K562 (cell line): ENCODE results near the gene CS. TPM values are rescaled to one million over a fixed set of nuclear protein-coding genes. Genes with fewer than 3 reads are reported as not detected.

Experiments
- BHLHE40 ChIP-seq: IDR thresholded peaks from 2 replicates; pipeline ENCODE4 v1.6.1; 2011; ENCODE audit warnings: low read length, improper control_type of control experiment
- CBX1 ChIP-seq: sonication (generic); IDR thresholded peaks from 2 replicates; pipeline ENCODE4 v1.6.1; 2016; ENCODE audit warnings: antibody characterized with exemption, low read depth, mild to moderate bottlenecking
- CHD4 ChIP-seq: fragments of 200-600 bp; sonication (generic); IDR thresholded peaks from 3 replicates; pipeline ENCODE4 v1.6.1; 2012; ENCODE audit warnings: low read depth, mild to moderate bottlenecking, mixed read lengths, low read length, inconsistent platforms; ENCODE audit not compliant: insufficient read depth, insufficient replicate concordance, poor library complexity, severe bottlenecking
- CREM ChIP-seq: IDR thresholded peaks from 2 replicates; pipeline ENCODE4 v1.6.1; 2014; ENCODE audit warnings: antibody characterized with exemption, low read depth
- HCFC1 ChIP-seq: IDR thresholded peaks from 2 replicates; pipeline ENCODE4 v1.6.1; 2012; ENCODE audit warnings: low read depth, low read length, improper control_type of control experiment
- HMGN3 ChIP-seq: IDR thresholded peaks from 2 replicates; pipeline ENCODE4 v1.6.1; 2011; ENCODE audit warnings: borderline replicate concordance, low read depth, mild to moderate bottlenecking, mixed read lengths, low read length; ENCODE audit not compliant: insufficient read length; ENCODE audit errors: extremely low read depth
- HSF4 ChIP-seq: fragments of 250-450 bp; sonication (Bioruptor Pico); IDR thresholded peaks from 2 replicates; pipeline ENCODE4 v2.1.2; 2022; ENCODE audit warnings: mild to moderate bottlenecking, moderate library complexity, borderline replicate concordance
- MTF1 ChIP-seq: fragments of 250-450 bp; sonication (Bioruptor Pico); IDR thresholded peaks from 2 replicates; pipeline ENCODE4 v1.9.0; 2021; ENCODE audit warnings: moderate library complexity, mild to moderate bottlenecking, inconsistent platforms, borderline replicate concordance
- NBN ChIP-seq: fragments of 450-650 bp; IDR thresholded peaks from 2 replicates; pipeline ENCODE4 v1.6.1; 2016; ENCODE audit warnings: low read depth, mild to moderate bottlenecking
- NELFE ChIP-seq: IDR thresholded peaks from 2 replicates; pipeline ENCODE4 v1.6.1; 2011; ENCODE audit warnings: mild to moderate bottlenecking; ENCODE audit not compliant: insufficient read depth, insufficient read length
- RCOR1 ChIP-seq, 2 experiments: IDR thresholded peaks; 2 replicates each; pipeline ENCODE4 v1.6.1; 2012; ENCODE audit warnings: low read depth in 2 of 2, low read length in 2 of 2, borderline replicate concordance in 1 of 2, improper control_type of control experiment in 1 of 2
- SNRNP70 ChIP-seq: fragments of 200-400 bp; formaldehyde crosslinking; optimal IDR thresholded peaks from 2 replicates; pipeline ENCODE3; 2017; ENCODE audit warnings: low read depth, low read length
- STAT5A ChIP-seq: IDR thresholded peaks from 2 replicates; pipeline ENCODE4 v1.6.1; 2012; ENCODE audit warnings: low read length, inconsistent platforms, borderline replicate concordance
- ZKSCAN3 ChIP-seq: fragments of 250-450 bp; sonication (Bioruptor Pico); IDR thresholded peaks from 2 replicates; pipeline ENCODE4 v1.4.0; 2020
- ZNF212 ChIP-seq: fragments of 450-650 bp; formaldehyde crosslinking; IDR thresholded peaks from 2 replicates; pipeline ENCODE4 v1.4.0; 2020; ENCODE audit warnings: mild to moderate bottlenecking
- ZNF239 ChIP-seq: fragments of 250-450 bp; sonication (Bioruptor Pico); IDR thresholded peaks from 2 replicates; pipeline ENCODE4 v1.4.0; 2020; ENCODE audit warnings: mild to moderate bottlenecking
- ZNF274 ChIP-seq: IDR thresholded peaks from 2 replicates; pipeline ENCODE4 v1.6.1; 2011; ENCODE audit warnings: low read depth, mild to moderate bottlenecking, low read length, moderate library complexity, borderline replicate concordance
- ZNF384 ChIP-seq: IDR thresholded peaks from 2 replicates; pipeline ENCODE4 v1.6.1; 2012; ENCODE audit warnings: low read depth, low read length, improper control_type of control experiment
- ZNF551 ChIP-seq: fragments of 250-450 bp; sonication (Bioruptor Pico); IDR thresholded peaks from 2 replicates; pipeline ENCODE4 v1.5.0; 2021; ENCODE audit warnings: mild to moderate bottlenecking, moderate library complexity
- polyA plus RNA-seq, 8 experiments: library from polyadenylated mRNA; depleted of rRNA in 4 of 8; stranded (reverse) in 5 of 8; unstranded in 3 of 8; fragments of >200 nt; fragmentation: Nextera tagmentation in 2 of 8; fragmentation: Illumina TruSeq in 1 of 8; extraction: Ambion mirVana in 2 of 8; extraction: Trizol in 1 of 8; gene quantifications; 2 replicates each; pipeline versions ENCODE4 v1.2.1 to v1.2.3, GENCODE V29; 2011 to 2014; ENCODE audit warnings: inconsistent platforms in 1 of 8, missing spikeins in 1 of 8
- total RNA-seq, 7 experiments: library from RNA; depleted of rRNA in 6 of 7; stranded (reverse); fragments of >200 nt in 6 of 7; fragmentation: Illumina TruSeq in 2 of 7; extraction: Trizol in 2 of 7; gene quantifications; 2 replicates each; pipeline versions ENCODE4 v1.2.1 to v1.2.3, GENCODE V29; 2011 to 2021; ENCODE audit warnings: low replicate concordance in 1 of 7
- TF ChIP-seq, protein P1 (sequence below): fragments of 200-800 bp; sonication (Bioruptor generic); IDR thresholded peaks from 2 replicates; pipeline ENCODE4 v1.6.1; 2017; ENCODE audit warnings: missing genetic modification characterization, missing compliant biosample characterization
- TF ChIP-seq, protein P2 (sequence below), 3 experiments: fragments of 200-800 bp in 1 of 3; sonication (Bioruptor generic) in 1 of 3; sonication (generic) in 1 of 3; formaldehyde crosslinking in 1 of 3; IDR thresholded peaks; 2 replicates each; pipeline versions ENCODE4 v1.6.1 to v1.8.0; 2016 to 2022; ENCODE audit warnings: mild to moderate bottlenecking in 2 of 3, missing compliant biosample characterization in 2 of 3, missing genetic modification characterization in 2 of 3, missing genetic modification reagents in 1 of 3
- TF ChIP-seq, protein P3 (sequence below): fragments of 150-350 bp; IDR thresholded peaks from 2 replicates; pipeline ENCODE4 v1.6.1; 2014; ENCODE audit warnings: low read depth, mild to moderate bottlenecking, low read length, borderline replicate concordance

The CS gene
- total and polyA plus RNA-seq, 9 of the 15 experiments (the other 6 are each of a cell fraction or from before 2014, with no cell fraction given) = 99.9 to 390 (median 149) TPM

DNA sequence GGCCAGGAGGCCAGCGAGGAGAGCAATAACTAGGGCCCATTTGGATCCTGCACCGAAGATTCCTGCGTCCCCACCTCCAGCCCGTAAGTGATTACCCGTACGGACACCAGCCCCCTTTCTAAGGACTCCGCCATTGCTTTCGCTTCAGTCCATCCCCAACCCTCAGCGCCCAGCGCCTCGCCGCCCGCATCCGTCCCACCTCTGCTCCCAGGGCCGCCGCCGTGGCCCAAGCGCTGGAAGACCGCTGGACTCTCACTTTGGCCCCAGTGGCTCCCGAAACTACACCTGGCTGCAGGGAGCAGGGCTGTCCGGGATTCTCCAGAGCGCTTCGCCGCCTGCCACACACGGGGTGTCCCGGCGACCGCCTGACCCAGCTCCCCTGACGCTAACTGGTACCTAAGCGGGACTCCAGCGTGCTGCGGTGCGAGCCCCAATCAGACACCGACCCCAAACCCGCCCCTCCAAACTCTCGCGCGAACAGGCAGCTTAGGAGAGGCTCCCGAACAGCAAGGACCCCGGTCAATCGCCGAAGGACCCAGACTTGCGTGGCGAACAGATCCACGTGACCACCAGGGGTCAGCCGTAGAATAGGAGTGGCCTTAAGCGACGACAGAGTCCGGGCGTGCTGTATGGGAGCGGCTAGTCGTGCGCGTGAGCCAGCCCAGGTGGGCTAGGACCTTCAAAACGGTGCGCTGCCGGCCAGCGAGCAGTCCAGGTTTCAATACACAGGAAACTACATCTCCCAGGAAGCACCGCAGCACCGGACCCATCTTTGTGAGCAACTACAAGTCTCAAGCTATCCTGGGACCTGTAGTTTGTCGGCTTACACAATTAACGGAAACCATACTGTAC, 15.7 kb upstream of the CS start, which contains the start of gene CNPY2 (continued):
- TF ChIP-seq, protein P1, sequence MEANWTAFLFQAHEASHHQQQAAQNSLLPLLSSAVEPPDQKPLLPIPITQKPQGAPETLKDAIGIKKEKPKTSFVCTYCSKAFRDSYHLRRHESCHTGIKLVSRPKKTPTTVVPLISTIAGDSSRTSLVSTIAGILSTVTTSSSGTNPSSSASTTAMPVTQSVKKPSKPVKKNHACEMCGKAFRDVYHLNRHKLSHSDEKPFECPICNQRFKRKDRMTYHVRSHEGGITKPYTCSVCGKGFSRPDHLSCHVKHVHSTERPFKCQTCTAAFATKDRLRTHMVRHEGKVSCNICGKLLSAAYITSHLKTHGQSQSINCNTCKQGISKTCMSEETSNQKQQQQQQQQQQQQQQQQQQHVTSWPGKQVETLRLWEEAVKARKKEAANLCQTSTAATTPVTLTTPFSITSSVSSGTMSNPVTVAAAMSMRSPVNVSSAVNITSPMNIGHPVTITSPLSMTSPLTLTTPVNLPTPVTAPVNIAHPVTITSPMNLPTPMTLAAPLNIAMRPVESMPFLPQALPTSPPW (CRISPR knock-in tag) = peak; percentile 29; the same call in 1 of the 2 replicates
- TF ChIP-seq CHD4 = no peak
- peak; percentile 99 for TF ChIP-seq HCFC1
- TF ChIP-seq CREM = peak; percentile 91
- peak; percentile 69 for TF ChIP-seq CBX1
- TF ChIP-seq, protein P2, sequence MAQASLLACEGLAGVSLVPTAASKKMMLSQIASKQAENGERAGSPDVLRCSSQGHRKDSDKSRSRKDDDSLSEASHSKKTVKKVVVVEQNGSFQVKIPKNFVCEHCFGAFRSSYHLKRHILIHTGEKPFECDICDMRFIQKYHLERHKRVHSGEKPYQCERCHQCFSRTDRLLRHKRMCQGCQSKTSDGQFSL (CRISPR knock-in tag; IDR thresholded peaks at IDR 0.05) = no peak; the same call in 1 of the 2 replicates
- TF ChIP-seq, protein P2 (tag; IDR thresholded peaks at IDR 0.05) = no peak
- TF ChIP-seq ZNF212 (CRISPR knock-in tag) = no peak
- TF ChIP-seq ZKSCAN3 = no peak
- TF ChIP-seq, protein P3, sequence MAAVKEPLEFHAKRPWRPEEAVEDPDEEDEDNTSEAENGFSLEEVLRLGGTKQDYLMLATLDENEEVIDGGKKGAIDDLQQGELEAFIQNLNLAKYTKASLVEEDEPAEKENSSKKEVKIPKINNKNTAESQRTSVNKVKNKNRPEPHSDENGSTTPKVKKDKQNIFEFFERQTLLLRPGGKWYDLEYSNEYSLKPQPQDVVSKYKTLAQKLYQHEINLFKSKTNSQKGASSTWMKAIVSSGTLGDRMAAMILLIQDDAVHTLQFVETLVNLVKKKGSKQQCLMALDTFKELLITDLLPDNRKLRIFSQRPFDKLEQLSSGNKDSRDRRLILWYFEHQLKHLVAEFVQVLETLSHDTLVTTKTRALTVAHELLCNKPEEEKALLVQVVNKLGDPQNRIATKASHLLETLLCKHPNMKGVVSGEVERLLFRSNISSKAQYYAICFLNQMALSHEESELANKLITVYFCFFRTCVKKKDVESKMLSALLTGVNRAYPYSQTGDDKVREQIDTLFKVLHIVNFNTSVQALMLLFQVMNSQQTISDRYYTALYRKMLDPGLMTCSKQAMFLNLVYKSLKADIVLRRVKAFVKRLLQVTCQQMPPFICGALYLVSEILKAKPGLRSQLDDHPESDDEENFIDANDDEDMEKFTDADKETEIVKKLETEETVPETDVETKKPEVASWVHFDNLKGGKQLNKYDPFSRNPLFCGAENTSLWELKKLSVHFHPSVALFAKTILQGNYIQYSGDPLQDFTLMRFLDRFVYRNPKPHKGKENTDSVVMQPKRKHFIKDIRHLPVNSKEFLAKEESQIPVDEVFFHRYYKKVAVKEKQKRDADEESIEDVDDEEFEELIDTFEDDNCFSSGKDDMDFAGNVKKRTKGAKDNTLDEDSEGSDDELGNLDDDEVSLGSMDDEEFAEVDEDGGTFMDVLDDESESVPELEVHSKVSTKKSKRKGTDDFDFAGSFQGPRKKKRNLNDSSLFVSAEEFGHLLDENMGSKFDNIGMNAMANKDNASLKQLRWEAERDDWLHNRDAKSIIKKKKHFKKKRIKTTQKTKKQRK = no peak
- TF ChIP-seq STAT5A = peak; percentile 5; the same call in 1 of the 2 replicates
- TF ChIP-seq HMGN3 = peak; percentile 79
- TF ChIP-seq HSF4 (CRISPR knock-in tag) = no peak
- TF ChIP-seq NBN = 0 out of 2 replicates have a peak, but pooled peaks have one; percentile 37
- TF ChIP-seq MTF1 (CRISPR knock-in tag) = no peak
- TF ChIP-seq SNRNP70 = no peak
- TF ChIP-seq BHLHE40 = peak; percentile 95
- TF ChIP-seq ZNF274 = no peak
- no peak for TF ChIP-seq ZNF384
- TF ChIP-seq NELFE = no peak
- TF ChIP-seq RCOR1 (IDR thresholded peaks at IDR 0.05; ENCODE audit: borderline replicate concordance in 1 of 2, low read depth in 2 of 2, low read length in 2 of 2) = no peak
- TF ChIP-seq ZNF239 (CRISPR knock-in tag) = no peak
- no peak for TF ChIP-seq ZNF551 (CRISPR knock-in tag)
